ENCODE data around the gene AGAP1.

The AGAP1 gene

GRCh38 chr2:235563056-235563910 lies 69.4 kb downstream of the AGAP1 start:
- no peak for DNase-seq (ENCODE audit: insufficient read length, low spot score)

GRCh38 chr2:235564066-235564465 lies 70.2 kb downstream of the AGAP1 start:
- DNase-seq (ENCODE audit: insufficient read length, low spot score), result no peak
- FAIRE-seq, result no peak

More at GRCh38 chr2:235563056-235563910, 69.4 kb downstream of the AGAP1 start:
- FAIRE-seq, result no peak

GRCh38 chr2:235564884-235565530 lies 71.2 kb downstream of the AGAP1 start:
- FAIRE-seq, result no peak
- DNase-seq (ENCODE audit: insufficient read length, low spot score), result no peak

- no peak for DNase-seq (ENCODE audit: insufficient read length, low spot score)
- FAIRE-seq, result no peak
These were observed 72.6 kb downstream of the AGAP1 start for GRCh38 chr2:235566415-235566814.

GRCh38 chr2:235566931-235567495 lies 73.2 kb downstream of the AGAP1 start:
- DNase-seq (ENCODE audit: insufficient read length, low spot score), result no peak
- FAIRE-seq, result no peak

- DNase-seq (ENCODE audit: insufficient read length, low spot score), result no peak
- no peak for FAIRE-seq
These were observed 74.0 kb downstream of the AGAP1 start for GRCh38 chr2:235567842-235568241.

- peak; percentile 28 for FAIRE-seq
- no peak for DNase-seq (ENCODE audit: insufficient read length, low spot score)
These were observed 74.6 kb downstream of the AGAP1 start for GRCh38 chr2:235568431-235568830.

- no peak for FAIRE-seq
These were observed 76.0 kb downstream of the AGAP1 start for GRCh38 chr2:235569837-235570236.

GRCh38 chr2:235570256-235570655 lies 76.4 kb downstream of the AGAP1 start:
- peak; percentile 32 for DNase-seq (ENCODE audit: insufficient read length, low spot score)
- no peak for FAIRE-seq

More at GRCh38 chr2:235569837-235570236, 76.0 kb downstream of the AGAP1 start:
- no peak for DNase-seq (ENCODE audit: insufficient read length, low spot score)

- DNase-seq (ENCODE audit: insufficient read length, low spot score) (no peak), FAIRE-seq (no peak)
These were observed 77.3 kb downstream of the AGAP1 start for GRCh38 chr2:235570966-235571692.

- DNase-seq (ENCODE audit: insufficient read length, low spot score) (no peak), FAIRE-seq (no peak)
These were observed 78.7 kb downstream of the AGAP1 start for GRCh38 chr2:235572592-235572991.

GRCh38 chr2:235573331-235574221 lies 79.7 kb downstream of the AGAP1 start:
- FAIRE-seq (no peak), DNase-seq (ENCODE audit: insufficient read length, low spot score) (no peak)

- DNase-seq (ENCODE audit: insufficient read length, low spot score) (no peak), FAIRE-seq (no peak)
These were observed 81.6 kb downstream of the AGAP1 start for GRCh38 chr2:235575431-235575830.

- FAIRE-seq, result no peak
- DNase-seq (ENCODE audit: insufficient read length, low spot score), result no peak
These were observed 82.1 kb downstream of the AGAP1 start for GRCh38 chr2:235575904-235576303.

- FAIRE-seq, result peak; percentile 23
- no peak for DNase-seq (ENCODE audit: insufficient read length, low spot score)
These were observed 82.6 kb downstream of the AGAP1 start for GRCh38 chr2:235576337-235576910.

- FAIRE-seq (no peak), DNase-seq (ENCODE audit: insufficient read length, low spot score) (no peak)
These were observed 83.8 kb downstream of the AGAP1 start for GRCh38 chr2:235577404-235578330.

- FAIRE-seq (no peak), DNase-seq (ENCODE audit: insufficient read length, low spot score) (no peak)
These were observed 85.3 kb downstream of the AGAP1 start for GRCh38 chr2:235579128-235579527.

GRCh38 chr2:235580426-235581157 lies 86.7 kb downstream of the AGAP1 start:
- DNase-seq (ENCODE audit: insufficient read length, low spot score), result no peak
- FAIRE-seq, result no peak
